HT1080 (cell line): ENCODE results near the gene SMIM35. TPM values are rescaled to one million over a fixed set of nuclear protein-coding genes. Genes with fewer than 3 reads are reported as not detected.

Source experiments
- DNase-seq: peaks from one replicate; pipeline ENCODE4 v3.0.0-alpha.2; 2015; ENCODE audit warnings: low read depth
- total RNA-seq: library from RNA; depleted of rRNA; stranded (reverse); fragments of >200 nt; shearing (Covaris generic); gene quantifications from 2 replicates; pipeline ENCODE4 v1.2.3, GENCODE V29; 2014

Gene SMIM35
- total RNA-seq, 1 experiment from 2014 or later, result not detected

DNA sequence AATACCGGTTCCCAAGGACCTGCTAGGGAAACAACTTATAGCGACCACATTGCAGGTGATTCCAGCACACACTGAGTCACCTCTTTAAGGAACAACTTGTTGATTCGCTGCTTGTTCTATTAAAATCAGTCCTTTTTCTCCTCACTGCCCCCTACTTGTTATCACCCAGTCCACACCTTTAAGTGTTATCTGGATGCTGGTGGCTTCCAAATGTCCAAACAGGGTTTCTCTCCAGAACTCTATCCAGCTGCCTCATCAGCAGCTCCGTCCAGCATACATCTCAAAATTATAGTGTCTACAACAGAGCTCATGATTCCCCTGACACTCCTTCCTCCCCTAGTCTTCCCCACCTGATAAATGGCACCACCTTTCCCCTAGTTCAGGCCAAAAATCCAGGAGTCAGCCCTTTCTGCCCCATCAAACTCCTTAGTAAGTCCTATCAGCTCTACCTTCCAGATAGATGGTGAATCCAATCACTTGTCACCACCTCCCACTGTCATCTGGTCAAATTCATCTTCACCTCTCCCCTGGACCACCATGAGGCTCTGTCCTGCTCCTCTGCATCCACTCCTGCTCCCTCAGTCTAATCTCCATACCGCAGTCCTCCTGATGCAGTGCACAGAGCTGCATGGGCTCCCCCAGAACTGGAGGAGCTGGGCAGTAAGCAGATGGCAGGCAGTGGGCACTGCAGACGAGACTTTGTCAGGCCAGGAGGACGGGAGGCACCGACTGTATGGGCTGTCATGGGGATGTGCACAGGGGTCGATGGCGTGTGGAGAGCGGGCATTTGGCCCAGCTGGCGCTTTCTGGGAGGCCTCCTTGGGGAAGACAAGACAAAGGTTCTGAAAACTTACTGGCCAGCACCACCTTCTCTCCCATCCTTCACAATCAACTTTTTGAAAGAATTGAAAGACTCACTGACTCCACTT is 81.3 kb downstream of the SMIM35 start:
- DNase-seq, result no peak

DNA sequence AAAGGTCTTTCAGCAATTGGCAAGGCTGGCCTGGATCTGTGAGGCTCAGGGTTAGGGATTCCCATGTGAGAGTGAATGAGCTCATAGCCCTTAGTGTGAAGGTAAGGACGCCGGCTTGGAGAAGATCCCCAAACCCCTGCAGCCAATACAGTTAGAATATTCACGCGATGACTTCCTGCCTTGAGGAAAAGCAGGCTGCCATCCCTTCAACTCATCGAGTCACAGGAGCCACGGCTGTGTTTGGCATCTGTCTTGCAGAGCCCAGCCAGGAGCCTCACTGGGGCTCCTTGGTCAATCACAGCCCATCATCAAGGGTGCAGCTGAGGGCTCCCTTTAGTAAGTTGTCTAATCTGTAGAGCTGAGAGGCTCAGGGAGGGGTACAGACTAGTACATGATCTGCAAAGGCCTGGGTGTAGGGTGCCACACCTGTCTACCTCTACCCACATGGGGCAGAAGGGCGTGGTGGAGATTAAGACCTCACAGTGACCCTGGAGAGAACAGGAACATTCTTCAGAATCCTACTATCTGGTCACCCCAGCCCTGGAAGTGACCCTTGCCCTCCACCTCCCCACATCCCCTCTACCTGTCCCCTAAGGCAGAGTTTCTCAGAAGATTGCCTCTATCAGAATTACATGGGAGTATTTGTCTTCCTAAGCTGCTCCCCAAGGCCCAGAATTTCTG is 82.1 kb downstream of the SMIM35 start:
- no peak for DNase-seq

DNA sequence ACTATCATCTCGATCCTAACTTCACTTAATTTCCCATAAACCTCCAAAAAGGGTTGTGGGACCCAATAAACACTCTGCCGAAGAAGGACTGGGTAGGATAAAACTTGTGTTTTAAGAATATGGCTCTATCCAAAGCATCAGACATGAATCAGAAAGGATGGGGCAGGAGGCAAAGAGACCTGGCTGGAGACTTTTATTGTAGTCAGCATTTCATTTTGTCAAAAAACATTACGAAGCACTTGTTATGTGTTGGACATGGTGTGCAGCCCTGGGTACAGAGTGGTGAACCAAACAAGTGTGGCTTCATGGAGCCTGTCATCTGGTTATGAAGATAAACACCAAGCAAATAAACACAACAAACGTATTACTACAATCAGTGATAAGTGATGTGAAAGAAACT is 83.3 kb downstream of the SMIM35 start:
- no peak for DNase-seq

DNA sequence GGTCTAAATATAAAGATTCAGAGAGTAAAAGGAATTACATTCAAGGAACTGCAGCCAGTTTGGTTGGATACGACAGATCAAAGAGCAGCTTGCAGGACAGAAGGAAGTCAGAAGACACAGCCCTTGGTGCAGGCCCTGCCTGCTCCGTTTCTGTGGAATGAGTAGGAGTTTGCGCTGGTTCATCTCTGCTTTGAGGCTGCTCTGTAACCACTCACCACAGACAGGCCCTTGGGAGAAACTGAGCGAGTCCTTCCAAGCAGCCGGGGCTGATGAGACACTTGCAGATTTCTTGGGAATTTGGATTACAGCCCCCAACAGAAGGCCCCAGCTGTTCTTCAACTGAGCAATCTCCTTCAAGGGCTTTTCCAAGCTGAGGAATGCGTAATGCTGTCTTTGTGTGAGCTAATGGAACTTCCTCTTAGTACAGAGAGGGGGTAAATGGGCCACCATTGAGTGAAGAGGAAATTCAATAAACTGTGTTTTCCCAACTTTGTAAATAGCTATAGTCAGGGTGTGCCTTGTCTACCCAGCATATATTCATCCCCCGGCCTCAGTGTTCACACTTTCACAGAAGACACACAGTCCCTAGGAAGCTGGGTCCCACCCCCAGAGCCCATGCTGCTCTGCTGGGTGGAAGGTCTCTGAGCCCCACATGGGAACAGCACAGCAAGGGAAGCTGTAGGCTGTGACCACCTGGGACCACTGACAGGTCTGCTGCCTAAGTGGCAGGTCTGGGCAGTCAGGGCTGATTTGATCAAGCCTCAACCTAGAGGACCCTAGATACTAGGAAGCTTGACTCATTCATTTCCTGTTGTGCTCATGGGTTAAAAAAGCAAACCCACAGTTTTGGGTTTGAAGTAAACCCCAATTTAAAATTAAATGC is 84.0 kb downstream of the SMIM35 start:
- DNase-seq, result no peak

DNA sequence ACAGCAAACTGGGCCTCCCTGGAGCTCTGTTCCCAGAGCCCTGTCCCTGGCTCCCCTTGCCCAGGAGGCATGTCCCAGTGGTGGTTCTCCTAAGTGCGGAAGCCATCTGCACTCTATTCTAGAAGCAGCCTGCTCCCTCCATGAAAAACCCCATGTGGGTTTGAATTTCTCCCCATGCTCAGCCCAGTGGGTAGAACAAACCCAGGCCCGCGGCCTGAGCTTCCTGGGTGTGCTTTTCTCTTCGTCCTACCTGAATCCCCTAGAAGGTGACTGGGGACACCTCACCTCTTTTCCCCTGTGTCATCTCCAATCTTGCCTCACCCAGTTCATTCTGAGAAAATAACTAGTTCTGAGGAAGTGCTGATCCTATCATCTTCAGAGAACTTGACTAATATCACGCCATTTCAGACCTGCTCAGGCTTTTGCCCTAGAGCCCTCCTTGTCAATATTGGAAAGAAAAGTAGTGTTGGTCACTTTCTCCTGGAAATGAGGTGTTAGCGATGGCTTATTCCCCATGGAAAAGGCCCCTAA is 84.7 kb downstream of the SMIM35 start:
- DNase-seq, result no peak

DNA sequence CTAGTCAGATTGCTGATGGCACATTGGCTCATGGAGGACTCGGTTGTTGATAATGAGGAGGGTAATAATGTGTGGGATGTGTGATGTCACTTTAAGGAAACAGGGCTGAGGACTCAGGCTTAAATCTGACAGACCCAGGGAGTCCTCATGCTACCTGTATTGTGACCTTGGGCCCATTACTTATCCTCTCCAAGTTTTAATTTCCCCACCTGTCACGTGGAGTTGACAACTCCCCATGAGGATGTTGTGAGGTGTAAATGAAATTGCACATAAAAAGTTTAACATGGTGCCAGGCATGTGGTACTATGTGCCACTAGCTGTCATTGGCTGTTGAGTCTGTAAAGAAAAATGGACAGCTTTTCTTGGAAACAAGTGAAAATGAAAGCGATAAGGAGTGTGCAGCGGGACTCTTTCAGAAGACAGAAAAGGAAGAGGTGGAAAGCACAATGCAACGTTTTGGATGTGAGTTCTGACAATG is 85.2 kb downstream of the SMIM35 start:
- DNase-seq, result no peak

DNA sequence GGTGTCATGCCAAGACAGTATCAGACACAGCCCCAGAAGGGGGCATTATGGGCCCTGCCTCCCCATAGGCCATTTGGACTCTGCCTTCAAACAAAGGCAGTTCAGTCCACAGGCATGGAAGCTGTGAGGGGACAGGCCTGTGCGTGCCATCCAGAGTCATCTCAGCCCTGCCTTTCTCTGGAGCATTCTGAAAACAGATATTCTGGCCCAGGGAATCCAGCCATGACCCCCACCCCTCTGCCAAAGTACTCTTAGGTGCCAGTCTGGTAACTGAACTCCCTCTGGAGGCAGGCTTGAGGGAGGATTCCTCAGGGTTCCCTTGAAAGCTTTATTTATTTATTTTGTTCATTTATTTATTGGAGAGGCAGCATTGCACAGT is 85.9 kb downstream of the SMIM35 start:
- no peak for DNase-seq

DNA sequence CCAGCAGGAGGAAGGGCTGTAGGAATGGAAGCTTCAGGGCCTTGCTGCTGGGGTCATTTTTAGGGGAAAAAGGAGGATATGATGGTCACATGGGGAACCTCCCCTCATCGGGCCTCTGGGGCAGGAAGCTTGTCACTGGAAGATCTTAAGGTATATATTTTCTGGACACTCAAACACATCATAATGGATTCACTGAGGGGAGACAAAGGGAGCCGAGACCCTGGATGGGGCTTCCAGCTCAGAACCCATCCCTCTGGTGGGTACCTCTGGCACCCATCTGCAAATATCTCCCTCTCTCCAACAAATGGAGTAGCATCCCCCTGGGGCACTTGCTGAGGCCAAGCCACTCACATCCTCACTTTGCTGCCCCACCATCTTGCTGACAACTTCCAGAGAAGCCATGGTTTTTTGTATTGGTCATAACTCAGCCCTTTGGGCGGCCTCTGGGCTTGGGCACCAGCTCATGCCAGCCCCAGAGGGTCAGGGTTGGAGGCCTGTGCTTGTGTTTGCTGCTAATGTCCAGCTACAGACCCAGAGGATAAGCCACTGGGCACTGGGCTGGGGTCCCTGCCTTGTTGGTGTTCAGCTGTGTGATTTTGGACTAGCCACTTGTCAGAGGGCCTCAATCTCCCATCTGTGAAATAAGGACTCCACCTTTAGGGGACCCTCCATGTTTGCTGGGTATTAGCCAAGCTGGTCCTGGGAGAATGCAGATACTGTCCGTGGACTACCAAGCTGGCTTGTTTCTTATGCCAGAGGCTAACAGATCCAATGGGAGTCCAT is 86.5 kb downstream of the SMIM35 start:
- DNase-seq, result no peak

DNA sequence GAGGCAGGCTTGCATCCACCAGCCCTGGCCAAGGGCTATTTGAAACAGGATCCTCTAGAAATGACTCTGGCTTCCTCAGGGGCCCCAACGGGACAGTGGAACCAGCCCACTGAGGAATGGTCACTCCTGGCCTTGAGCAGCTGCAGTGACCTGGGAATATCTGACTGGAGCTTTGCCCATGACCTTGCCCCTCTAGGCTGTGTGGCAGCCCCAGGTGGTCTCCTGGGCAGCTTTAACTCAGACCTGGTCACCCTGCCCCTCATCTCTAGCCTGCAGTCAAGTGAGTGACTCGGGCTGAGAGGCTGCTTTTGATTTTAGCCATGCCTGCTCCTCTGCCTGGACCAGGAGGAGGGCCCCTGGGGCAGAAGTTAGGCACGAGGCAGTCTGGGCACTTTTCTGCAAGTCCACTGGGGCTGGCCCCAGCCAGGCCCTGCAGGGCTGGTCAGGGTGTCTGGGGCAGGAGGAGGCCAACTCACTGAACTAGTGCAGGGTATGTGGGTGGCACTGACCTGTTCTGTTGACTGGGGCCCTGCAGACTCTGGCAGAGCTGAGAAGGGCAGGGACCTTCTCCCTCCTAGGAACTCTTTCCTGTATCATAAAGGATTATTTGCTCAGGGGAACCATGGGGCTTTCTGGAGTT is 87.3 kb downstream of the SMIM35 start:
- DNase-seq, result no peak

DNA sequence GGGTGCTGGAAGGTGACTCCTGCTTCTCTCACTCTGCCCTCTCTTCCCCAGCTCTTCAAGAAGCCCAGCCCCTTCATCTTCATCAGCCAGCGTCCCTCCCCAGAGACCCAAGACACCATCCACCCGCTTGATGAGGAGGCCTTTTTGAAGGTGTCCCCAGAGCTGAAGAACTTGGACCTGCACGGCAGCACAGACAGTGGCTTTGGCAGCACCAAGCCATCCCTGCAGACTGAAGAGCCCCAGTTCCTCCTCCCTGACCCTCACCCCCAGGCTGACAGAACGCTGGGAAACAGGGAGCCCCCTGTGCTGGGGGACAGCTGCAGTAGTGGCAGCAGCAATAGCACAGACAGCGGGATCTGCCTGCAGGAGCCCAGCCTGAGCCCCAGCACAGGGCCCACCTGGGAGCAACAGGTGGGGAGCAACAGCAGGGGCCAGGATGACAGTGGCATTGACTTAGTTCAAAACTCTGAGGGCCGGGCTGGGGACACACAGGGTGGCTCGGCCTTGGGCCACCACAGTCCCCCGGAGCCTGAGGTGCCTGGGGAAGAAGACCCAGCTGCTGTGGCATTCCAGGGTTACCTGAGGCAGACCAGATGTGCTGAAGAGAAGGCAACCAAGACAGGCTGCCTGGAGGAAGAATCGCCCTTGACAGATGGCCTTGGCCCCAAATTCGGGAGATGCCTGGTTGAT is 88.0 kb downstream of the SMIM35 start:
- DNase-seq, result no peak

DNA sequence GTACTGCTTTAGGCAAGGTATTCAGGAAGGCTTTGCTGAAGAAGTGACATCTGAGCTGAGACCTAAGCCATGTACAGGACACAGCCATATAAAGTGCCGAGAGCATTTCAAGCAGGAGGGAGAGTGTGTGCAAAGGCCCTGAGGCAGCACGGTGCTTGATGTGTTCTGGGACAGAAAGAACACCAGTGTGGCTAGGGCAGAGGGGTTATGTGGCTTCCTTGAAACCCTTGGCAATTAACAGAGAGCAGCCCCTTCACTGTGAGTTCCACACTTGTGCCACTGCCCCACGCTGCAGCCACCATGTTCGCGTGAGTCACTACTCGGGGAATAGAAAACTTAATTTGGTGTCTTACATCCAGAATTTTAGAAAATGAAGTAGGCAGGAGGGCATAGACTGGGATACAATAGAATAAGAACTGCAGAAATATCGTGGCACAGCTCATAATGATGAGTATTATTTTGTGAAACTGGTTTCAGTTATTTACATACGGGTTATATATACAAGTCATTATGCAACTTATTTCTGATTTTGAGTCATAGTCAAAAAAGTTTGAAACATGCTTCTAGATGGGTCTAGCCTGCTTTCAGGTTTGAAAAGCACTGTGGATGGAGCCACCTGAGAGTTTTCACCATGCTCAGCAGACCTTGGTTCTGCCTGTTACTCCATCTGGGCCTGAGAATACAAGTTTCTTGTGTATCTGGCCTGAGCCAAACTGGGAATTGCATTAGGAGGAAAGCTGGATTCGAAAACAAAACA is 88.8 kb downstream of the SMIM35 start:
- no peak for DNase-seq

DNA sequence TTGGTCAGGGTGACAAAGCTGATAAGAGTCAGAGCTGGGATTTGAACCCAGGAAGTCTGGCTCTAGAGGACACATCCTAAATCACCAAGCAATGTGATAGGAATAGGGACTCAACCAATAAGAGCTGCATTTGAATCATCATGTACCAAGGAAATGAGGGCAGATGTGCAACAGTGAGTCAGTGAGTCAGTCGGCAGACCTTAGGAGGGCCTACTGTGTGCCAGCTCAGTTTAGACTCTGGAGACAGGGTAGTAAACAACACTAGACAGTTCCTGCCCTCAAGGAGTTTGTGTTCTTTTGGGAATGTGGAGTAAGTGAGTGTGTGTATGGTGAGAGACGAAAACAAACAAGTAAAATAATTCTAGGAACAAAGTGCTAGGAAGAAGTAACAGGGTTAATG is 89.4 kb downstream of the SMIM35 start:
- DNase-seq, result no peak

DNA sequence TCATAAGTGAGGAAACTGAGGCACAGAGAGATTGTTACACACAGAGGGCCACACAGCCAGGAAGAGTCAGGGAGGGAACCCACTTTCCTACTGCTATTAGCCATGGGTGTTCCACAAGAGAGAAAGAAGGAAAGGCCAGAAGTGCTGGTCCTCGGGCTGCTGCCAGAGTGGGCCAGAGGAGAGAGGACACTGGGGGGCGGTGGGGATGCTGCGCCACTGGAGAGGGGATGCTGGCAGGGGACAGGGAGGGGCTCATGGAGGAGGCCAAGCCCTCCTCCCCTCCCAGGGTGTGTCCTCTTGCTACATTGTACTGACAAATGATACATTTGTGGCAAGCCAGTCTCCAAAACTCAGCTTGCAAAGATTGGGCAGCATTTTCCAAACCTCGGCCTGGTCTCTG is 90.7 kb downstream of the SMIM35 start:
- no peak for DNase-seq

DNA sequence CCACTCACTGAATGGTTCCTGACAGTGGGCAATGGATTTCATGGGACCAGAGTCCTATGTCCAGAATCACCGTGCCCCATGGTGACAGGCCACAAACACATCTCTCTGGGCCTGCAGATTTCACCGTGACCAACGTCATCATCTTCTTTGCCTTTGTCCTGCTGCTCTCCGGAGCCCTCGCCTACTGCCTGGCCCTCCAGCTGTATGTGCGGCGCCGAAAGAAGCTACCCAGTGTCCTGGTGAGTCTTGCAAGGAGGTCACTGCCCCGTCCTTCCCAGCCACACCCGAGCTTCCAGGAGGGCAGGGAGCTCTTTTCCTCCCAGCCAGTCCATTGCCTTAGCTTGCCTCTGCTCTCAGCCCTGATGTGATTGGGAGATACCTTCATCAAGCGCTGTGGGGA is 91.3 kb downstream of the SMIM35 start:
- no peak for DNase-seq

DNA sequence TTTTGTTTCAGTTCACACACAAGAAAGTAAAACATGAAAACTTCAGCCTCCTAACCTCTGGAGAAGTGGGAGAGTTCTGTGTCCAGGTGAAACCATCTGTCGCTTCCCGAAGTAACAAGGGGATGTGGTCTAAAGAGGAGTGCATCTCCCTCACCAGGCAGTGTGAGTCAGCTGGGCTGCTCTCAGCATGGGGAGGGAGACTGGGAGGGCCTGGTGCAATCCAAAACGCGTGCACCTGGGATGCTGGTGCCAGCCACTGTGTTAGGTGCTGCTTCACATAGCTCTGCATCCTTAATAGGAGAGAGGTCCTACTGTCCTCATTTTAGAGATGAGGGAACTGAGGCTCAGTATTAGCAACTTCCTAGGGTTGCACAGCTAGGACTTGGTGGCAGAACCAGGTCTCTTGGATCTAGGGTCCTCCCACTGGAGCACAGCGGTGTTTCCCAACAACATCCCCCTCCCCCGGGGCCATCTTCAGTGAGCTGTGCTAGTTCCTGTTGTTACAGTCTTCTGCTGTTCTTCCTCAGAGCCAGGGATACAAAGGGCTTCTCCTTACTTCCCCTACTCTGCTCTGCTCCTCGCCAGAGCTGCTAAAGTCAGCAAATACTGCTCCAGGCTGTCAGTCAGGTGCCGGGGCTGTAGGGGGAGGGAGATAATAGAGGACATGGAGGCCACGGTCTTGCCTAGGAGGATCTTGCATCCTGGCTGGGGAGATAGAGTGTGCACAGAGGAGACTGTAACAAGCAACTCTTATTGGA is 92.6 kb downstream of the SMIM35 start:
- no peak for DNase-seq

DNA sequence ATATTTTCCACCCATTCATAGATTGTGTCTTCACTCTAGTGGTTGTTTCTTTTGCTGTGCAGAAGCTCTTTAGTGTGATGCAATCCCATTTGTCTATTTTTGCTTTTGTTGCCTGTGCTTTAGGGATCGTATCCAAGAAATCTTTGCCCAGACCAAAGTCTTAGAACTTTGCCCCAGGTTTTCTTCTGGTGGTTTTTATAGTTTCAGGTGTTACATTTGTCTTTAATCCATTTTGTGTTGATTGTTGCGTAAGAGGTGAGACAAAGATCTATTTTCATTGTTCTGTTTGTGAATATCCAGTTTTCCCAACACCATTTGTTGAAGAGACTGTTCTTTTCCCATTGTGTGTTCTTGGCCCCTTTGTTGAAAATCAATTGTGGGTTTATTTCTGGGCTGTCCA is 94.1 kb downstream of the SMIM35 start:
- no peak for DNase-seq

DNA sequence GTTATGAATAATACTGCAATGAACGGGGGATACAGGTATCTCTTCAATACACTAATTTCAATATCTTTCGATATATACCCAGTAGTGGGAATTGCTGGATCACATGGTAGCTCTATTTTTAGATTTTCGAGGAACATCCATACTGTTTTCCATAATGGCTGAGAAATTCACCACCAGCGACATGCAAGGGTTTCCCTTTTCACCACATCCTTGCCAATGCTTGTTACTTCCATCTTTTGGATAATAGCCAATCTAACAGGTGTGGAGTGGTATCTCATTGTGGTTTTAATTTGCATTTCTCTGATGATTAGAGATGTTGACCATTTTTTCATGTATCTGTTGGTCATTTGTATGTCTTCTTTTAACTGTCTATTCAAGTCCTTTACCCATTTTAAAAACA is 94.6 kb downstream of the SMIM35 start:
- no peak for DNase-seq
